Measurements from ENCODE around the gene GMPR2.

The GMPR2 gene

DNA sequence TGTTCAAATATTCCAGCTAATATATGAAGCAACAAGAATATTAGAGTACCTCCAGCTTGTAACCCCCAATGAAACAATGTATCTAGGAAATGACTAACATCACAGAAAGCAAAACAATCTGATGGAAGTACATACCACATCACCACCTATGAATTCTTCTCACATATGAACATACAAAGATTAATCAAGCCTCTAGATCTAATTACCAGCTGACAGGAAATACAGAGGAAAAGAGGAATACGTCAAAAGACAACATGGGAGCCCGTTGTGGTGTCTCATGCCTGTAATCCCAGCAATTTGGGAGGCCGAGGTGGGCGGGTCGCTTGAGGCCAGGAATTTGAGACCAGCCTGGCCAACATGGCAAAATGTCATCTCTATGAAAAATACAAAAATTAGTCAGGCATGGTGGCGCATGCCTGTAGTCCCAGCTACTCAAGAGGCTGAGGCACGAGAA, 8.1 kb upstream of the GMPR2 start:
- H3K4me3 ChIP-seq (IDR thresholded peaks at IDR 0.05; ENCODE audit: insufficient read depth, low read depth, low read length) = no peak overlapping the region
- H3K27ac ChIP-seq = no peak overlapping the region
- H3K27me3 ChIP-seq (ENCODE audit: insufficient read depth, low read depth) = no peaks in the 10 kb centered on the region
- no peaks in the 10 kb centered on the region for H4K20me1 ChIP-seq (ENCODE audit: insufficient read depth)
- TF ChIP-seq CTCF (conservative IDR thresholded peaks at IDR 0.05; ENCODE audit: low read depth, low read length) = no peak
- no peak overlapping the region for H3K9ac ChIP-seq
- no peaks in the 10 kb centered on the region for H3K4me1 ChIP-seq (ENCODE audit: low read depth, poor library complexity, severe bottlenecking)
- H2AFZ ChIP-seq (ENCODE audit: low read depth) = no peak overlapping the region
- no peak overlapping the region for H3K4me2 ChIP-seq
- no peaks in the 10 kb centered on the region for H3K36me3 ChIP-seq (ENCODE audit: insufficient read depth)
- peaks cover 5% of the 10 kb centered on the region; the same call in 1 of the 2 replicates for H3K79me2 ChIP-seq (ENCODE audit: insufficient read depth, low read depth)

- no peaks in the 10 kb centered on the region for H3K36me3 ChIP-seq (ENCODE audit: insufficient read depth)
- no peak overlapping the region for H3K4me3 ChIP-seq (IDR thresholded peaks at IDR 0.05; ENCODE audit: insufficient read depth, low read depth, low read length)
- H3K79me2 ChIP-seq (ENCODE audit: insufficient read depth, low read depth) = peaks cover 11% of the 10 kb centered on the region; the same call in 1 of the 2 replicates
- no peaks in the 10 kb centered on the region for H3K27me3 ChIP-seq (ENCODE audit: insufficient read depth, low read depth)
- H3K4me2 ChIP-seq = no peak overlapping the region
- H2AFZ ChIP-seq (ENCODE audit: low read depth) = no peak overlapping the region
- no peaks in the 10 kb centered on the region for H4K20me1 ChIP-seq (ENCODE audit: insufficient read depth)
- no peak overlapping the region for H3K9ac ChIP-seq
- no peak for TF ChIP-seq CTCF (conservative IDR thresholded peaks at IDR 0.05; ENCODE audit: low read depth, low read length)
- H3K4me1 ChIP-seq (ENCODE audit: low read depth, poor library complexity, severe bottlenecking) = no peaks in the 10 kb centered on the region
- no peak overlapping the region for H3K27ac ChIP-seq
Observed at GRCh38 chr14:24226473-24226872, 6.3 kb upstream of the GMPR2 start.

DNA sequence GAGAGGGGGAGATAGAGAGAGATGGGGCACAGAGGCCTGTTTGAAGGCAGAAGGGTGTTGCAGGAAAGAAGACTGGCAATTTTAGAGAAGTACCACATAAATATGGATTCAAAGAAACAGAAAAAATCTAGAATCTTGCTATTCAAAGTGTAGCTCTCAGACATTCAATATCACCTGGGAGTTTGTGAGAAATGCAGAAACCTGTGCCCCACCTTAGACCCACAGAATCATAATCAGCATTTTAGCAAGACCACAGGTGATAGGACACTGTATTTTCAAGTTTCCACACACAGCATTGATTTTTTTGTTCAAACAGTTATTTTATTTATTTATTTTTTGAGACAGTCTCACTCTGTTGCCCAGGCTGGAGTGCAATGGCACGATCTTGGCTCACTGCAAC, 3.8 kb upstream of the GMPR2 start:
- Histone ChIP-seq H3K4me1 (ENCODE audit: low read depth, poor library complexity, severe bottlenecking) (peaks cover 7% of the 10 kb centered on the region), H3K36me3 (ENCODE audit: insufficient read depth) (no peaks in the 10 kb centered on the region), H3K79me2 (ENCODE audit: insufficient read depth, low read depth) (peaks cover 8% of the 10 kb centered on the region; the same call in 1 of the 2 replicates), H3K9ac (no peak overlapping the region), H3K27ac (no peak overlapping the region), H3K4me2 (no peak overlapping the region), H3K27me3 (ENCODE audit: insufficient read depth, low read depth) (no peaks in the 10 kb centered on the region), H2AFZ (ENCODE audit: low read depth) (no peak overlapping the region), H3K4me3 (IDR thresholded peaks at IDR 0.05; ENCODE audit: insufficient read depth, low read depth, low read length) (no peak overlapping the region), H4K20me1 (ENCODE audit: insufficient read depth) (no peaks in the 10 kb centered on the region)
- TF ChIP-seq CTCF (conservative IDR thresholded peaks at IDR 0.05; ENCODE audit: low read depth, low read length) = no peak

DNA sequence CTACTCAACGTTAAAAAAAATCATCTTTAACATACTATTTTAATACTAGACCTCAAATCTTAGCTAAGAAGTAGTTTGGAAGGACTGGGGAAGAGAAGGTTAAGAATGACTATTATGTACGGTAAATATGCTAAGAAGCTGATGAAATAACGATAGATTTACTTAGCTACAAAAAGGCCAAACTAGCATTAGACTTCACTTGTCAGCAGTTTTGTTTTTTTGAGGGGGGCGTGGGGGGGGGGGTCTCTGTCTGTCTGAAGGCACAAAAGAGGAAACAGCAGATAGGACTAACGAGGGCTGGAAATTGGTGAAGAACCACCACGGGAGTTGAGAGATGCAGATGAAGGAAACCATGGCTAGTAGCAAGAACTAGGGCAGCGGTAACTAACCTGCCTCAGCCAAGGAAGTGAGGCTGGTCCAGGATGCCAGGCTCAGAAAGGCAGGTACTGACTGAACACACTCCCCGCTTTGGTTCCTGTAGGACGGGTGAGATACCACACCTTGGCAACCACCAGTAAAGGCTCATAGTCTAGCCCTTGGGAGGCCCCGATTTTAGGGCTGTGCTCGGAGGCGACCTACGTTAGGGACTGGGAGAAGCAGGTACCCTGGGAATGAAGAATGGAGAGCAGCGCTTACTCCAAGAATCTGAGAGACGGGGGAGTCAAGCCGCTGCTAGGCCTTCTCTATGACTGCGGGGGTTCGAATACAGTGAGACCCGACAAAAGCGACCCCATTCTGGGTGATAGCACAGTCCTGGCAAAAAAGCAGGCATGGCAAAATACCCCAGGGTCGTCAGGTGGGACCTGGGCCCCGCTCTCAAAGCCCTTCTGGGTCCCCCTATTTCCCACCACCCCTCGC, 1.2 kb upstream of the GMPR2 start:
- Histone ChIP-seq H3K79me2 (ENCODE audit: insufficient read depth, low read depth) (peaks cover 8% of the 10 kb centered on the region; the same call in 1 of the 2 replicates), H3K36me3 (ENCODE audit: insufficient read depth) (no peaks in the 10 kb centered on the region), H4K20me1 (ENCODE audit: insufficient read depth) (no peaks in the 10 kb centered on the region), H3K27me3 (ENCODE audit: insufficient read depth, low read depth) (no peaks in the 10 kb centered on the region), H3K4me2 (peak overlapping the region; percentile 71), H3K27ac (peak overlapping the region; percentile 32; the same call in 1 of the 2 replicates), H2AFZ (ENCODE audit: low read depth) (peak overlapping the region; percentile 95), H3K4me1 (ENCODE audit: low read depth, poor library complexity, severe bottlenecking) (peaks cover 14% of the 10 kb centered on the region), H3K4me3 (IDR thresholded peaks at IDR 0.05; ENCODE audit: insufficient read depth, low read depth, low read length) (no peak overlapping the region), H3K9ac (peak overlapping the region; percentile 35; the same call in 1 of the 2 replicates)
- no peak for TF ChIP-seq CTCF (conservative IDR thresholded peaks at IDR 0.05; ENCODE audit: low read depth, low read length)

Measured in KMS-11 (cell line).